Measurements from ENCODE around the gene SCAMP2.

Gene SCAMP2

DNA sequence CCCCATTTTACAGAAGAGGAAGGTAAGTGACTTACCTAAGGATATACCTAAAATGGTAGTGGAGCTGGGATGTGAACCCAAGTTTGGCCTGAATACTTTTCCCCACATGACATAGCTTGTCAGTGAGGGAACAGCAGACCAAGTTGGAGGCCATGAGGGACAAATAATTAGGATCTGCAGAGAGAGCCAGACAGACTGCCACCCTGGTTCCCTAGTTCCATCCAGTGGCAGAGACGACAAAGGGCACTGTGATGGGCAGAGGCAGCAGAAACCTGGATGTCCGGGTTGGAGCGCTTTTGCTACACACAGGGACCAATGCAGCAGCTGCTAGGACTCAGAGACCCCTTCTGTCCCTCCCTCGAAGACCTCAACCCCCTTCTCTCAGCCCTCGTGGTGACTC is 45.6 kb downstream of the SCAMP2 start:
- Histone ChIP-seq H3K4me3 (no peak overlapping the region), H3K27ac (no peak overlapping the region)

GRCh38 chr15:74826921-74827320 is 46.2 kb downstream of the SCAMP2 start:
- no peak overlapping the region for H3K4me3 ChIP-seq
- no peak overlapping the region for H3K27ac ChIP-seq

GRCh38 chr15:74826364-74826819 is 46.8 kb downstream of the SCAMP2 start, which contains the start of gene CPLX3:
Gene CPLX3 (plus strand): TSS chr15:74826627. CDS start chr15:74826704, 77 bp downstream.
- no peak within 1 kb of the TSS for H3K4me3 ChIP-seq
- no peak within 1 kb of the TSS for H3K27ac ChIP-seq

DNA sequence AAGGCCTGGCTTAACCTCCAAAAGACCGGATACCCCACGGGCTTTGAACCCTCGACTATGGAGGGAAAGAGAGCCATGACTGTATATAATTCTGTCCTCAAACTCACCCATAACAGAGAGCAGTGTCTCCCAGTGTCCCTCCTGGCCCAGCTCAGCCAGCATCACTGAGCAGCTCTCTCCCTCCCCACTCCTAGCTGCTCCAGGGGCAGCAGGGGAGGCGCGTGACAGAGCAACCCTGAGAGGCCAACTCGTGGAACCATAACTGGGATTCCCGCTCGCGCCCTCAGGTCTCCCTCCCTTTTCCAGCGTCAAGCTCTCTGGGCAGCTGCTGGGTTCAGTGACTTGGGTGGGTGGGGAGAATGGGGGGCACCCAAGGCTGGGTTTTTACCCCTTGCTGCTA is 47.3 kb downstream of the SCAMP2 start:
- Histone ChIP-seq H3K27ac (no peak overlapping the region), H3K4me3 (no peak overlapping the region)

- H3K4me3 ChIP-seq: no peak overlapping the region
- no peak overlapping the region for H3K27ac ChIP-seq
Observed at GRCh38 chr15:74824976-74825375, 48.2 kb downstream of the SCAMP2 start.

- Histone ChIP-seq H3K4me3 (no peak overlapping the region), H3K27ac (no peak overlapping the region)
Observed at GRCh38 chr15:74823324-74823723, 49.8 kb downstream of the SCAMP2 start.

DNA sequence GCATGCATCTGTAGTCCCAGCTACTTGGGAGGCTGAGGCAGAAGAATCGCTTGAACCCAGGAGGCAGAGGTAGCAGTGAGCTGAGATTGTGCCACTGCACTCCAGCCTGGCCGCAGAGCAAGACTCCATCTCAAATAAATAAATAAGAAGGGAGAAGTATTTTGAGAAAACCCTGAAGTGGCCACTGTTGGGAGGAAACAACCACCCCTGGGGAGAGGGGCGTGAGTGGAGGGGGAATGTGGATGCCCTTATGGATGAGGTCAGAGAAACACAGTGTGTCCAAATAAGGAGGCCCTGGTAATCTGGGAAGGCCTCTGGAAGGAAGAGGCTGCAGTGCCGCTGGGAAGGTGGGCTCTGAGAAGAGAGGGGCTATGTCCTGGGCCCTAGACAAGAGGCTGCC is 50.9 kb downstream of the SCAMP2 start:
- H3K4me3 ChIP-seq: no peak overlapping the region
- no peak overlapping the region for H3K27ac ChIP-seq

GRCh38 chr15:74821790-74822158 is 51.4 kb downstream of the SCAMP2 start:
- H3K27ac ChIP-seq: peak overlapping the region in 2 of 21 experiments; percentile 29 to 46
- H3K4me3 ChIP-seq: no peak overlapping the region

- no peak overlapping the region for H3K4me3 ChIP-seq
- peak overlapping the region in 2 of 21 experiments; percentile 29 to 46 for H3K27ac ChIP-seq
Observed at GRCh38 chr15:74821091-74821789, 51.9 kb downstream of the SCAMP2 start.

DNA sequence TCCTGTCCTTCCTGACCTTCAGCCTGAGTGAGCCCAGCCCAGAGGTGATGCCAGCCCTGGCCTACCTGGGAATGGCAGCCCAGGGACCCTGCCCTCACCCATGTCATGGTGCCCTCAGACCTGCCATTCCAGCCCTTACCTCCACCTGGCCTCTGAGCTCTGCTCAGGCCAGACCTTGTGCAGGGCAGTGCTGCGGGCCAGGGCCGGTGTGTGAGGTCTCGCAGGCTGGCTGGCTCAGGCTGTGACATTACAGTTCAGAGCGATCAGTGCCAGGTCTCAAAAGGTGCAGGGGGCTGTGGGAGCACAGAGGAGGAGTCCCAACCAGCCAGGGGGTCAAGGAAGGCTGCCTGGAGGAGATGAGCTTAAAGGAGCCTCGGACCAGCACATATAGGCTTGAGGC is 53.1 kb downstream of the SCAMP2 start:
- no peak overlapping the region for H3K4me3 ChIP-seq
- peak overlapping the region in 1 of 21 experiments; percentile 9 for H3K27ac ChIP-seq

- H3K27ac ChIP-seq: peak overlapping the region in 2 of 21 experiments; percentile 18 to 38
Observed at GRCh38 chr15:74817370-74817737, 55.8 kb downstream of the SCAMP2 start.

GRCh38 chr15:74816624-74817369 is 56.4 kb downstream of the SCAMP2 start:
- H3K27ac ChIP-seq: peak overlapping the region in 4 of 21 experiments; percentile 18 to 38 (median 32)
- no peak overlapping the region for H3K4me3 ChIP-seq

More at GRCh38 chr15:74817370-74817737, 55.8 kb downstream of the SCAMP2 start:
- no peak overlapping the region for H3K4me3 ChIP-seq

DNA sequence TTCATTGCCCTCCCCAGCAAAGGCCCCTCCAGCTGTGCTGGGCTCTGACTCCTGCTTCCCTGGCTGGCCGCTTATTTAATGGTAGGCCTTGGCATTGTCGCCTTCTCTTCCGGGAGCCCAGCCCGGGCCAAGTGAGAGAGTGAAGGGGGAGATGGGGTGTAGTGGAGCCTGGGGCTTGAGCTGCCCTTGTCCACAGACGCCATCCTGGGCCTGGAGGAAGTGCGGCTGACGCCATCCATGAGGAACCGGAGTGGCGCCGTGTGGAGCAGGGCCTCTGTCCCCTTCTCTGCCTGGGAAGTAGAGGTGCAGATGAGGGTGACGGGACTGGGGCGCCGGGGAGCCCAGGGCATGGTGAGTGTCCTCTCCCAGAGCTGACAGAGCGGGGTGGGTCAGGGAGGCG is 57.2 kb downstream of the SCAMP2 start:
- no peak overlapping the region for H3K27ac ChIP-seq
- no peak overlapping the region for H3K4me3 ChIP-seq

- no peak overlapping the region for H3K27ac ChIP-seq
- H3K4me3 ChIP-seq: no peak overlapping the region
Observed at GRCh38 chr15:74815121-74815934, 57.8 kb downstream of the SCAMP2 start.

DNA sequence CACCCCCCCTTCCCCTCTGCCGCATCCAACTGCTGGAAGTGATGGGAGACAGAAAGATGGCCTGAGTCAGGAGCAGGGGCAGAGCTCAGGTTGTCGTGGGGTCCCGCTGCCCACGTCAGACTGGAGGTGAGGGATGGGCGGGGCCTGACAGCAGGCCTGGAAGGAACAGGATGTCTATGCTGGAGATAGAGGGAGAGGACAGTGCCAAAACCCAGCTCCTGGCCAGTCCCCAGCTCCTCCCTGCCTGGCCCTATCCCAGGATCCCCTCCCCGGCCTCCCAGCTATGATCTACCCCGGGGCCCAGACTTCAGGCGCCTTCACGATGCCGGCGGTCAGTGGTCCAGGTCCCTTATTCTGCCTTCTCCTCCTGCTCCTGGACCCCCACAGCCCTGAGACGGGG is 60.6 kb downstream of the SCAMP2 start, which contains the start of gene LMAN1L:
Gene LMAN1L, plus strand, starts transcription at position 303 of the 400 bp plus-strand sequence. Its CDS starts 20 bp downstream, at position 323.
- no peak within 1 kb of the TSS for H3K27ac ChIP-seq
- no peak within 1 kb of the TSS for H3K4me3 ChIP-seq

GRCh38 chr15:74809956-74810355 is 63.2 kb downstream of the SCAMP2 start:
- Histone ChIP-seq H3K4me3 (no peak overlapping the region), H3K27ac (no peak overlapping the region)

DNA sequence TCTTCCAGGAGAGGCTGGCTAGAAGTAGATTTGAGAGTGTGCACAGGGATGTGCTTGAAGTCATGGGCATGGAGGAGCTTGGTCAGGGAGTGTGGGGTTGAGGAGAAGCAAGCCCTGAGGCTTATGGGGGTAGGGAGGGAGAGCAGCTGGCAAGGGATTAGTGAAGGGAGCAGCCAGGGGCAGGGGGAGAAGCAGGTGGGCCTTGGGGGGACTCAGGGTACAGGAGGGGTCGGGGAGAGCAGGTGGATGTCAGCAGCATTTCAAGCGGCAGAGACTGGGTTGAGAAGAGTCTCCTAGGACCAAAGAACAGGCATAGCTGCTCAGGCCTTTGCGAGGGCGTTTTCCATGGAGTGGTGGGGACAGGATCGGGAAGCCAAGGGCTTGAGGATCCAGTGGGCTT is 63.9 kb downstream of the SCAMP2 start:
- H3K4me3 ChIP-seq: no peak overlapping the region
- H3K27ac ChIP-seq: no peak overlapping the region

GRCh38 chr15:74808840-74809229 is 64.3 kb downstream of the SCAMP2 start:
- Histone ChIP-seq H3K27ac (no peak overlapping the region), H3K4me3 (no peak overlapping the region)

DNA sequence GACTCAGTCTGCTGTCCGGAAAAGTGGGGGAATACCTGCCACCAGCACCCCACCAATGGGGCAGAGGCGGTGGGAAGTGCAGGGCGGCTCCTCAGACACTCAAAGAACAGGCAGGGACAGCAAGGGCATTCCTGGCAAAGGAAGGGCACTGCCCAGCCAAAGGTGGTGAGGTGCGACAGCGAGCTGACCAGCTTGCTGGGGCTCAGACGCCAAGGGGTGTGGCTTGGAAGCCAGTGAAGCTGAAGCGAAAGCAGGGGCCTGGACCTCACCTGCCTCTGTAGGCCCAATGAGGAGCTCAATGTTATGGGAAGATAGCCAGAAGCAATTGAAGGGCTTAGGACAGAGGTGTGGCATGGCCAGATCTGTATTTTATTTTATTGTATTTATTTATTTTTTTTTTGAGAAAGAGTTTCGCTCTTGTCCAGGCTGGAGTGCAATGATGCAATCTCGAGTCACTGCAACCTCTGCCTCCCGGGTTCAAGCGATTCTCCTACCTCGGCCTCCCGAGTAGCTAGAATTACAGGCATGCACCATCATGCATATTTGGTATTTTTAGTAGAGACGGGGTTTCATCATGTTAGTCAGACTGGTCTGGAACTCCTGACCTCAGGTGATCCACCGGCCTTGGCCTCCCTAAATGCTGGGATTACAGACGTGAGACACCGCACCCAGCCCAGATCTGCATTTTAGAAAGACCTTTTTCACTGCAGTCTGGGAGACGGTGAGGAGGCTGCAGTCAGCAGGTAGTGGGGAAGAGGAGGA is 64.9 kb downstream of the SCAMP2 start:
- Histone ChIP-seq H3K27ac (no peak overlapping the region), H3K4me3 (no peak overlapping the region)

- Histone ChIP-seq H3K4me3 (no peak overlapping the region), H3K27ac (no peak overlapping the region)
Observed at GRCh38 chr15:74807282-74807681, 65.9 kb downstream of the SCAMP2 start.
